NOMO-1 treated with DMSO at 0.1 percent for 48 hours (cell line): ENCODE results near the gene SBF2.

Experiments used
- DNase-seq: peaks from one replicate; lab custom pipeline; 2025; ENCODE audit not compliant: unreplicated experiment; lab: John Stamatoyannopoulos, UW

Gene SBF2

GRCh38 chr11:9859554-9860305 lies 434.3 kb downstream of the SBF2 start:
- DNase-seq, result no peak

GRCh38 chr11:9858822-9859221 lies 435.2 kb downstream of the SBF2 start:
- DNase-seq, result no peak

GRCh38 chr11:9858218-9858617 lies 435.8 kb downstream of the SBF2 start:
- no peak for DNase-seq

- DNase-seq, result no peak
Measured at GRCh38 chr11:9855579-9856287, 438.3 kb downstream of the SBF2 start.

- no peak for DNase-seq
Measured at GRCh38 chr11:9853929-9854552, 440.0 kb downstream of the SBF2 start.

- DNase-seq, result no peak
Measured at GRCh38 chr11:9852465-9852864, 441.6 kb downstream of the SBF2 start.

- DNase-seq, result no peak
Measured at GRCh38 chr11:9851366-9851765, 442.7 kb downstream of the SBF2 start.

GRCh38 chr11:9850224-9850895 lies 443.7 kb downstream of the SBF2 start:
- no peak for DNase-seq

GRCh38 chr11:9849389-9849788 lies 444.6 kb downstream of the SBF2 start:
- DNase-seq, result peak; percentile 59

GRCh38 chr11:9847636-9848035 lies 446.4 kb downstream of the SBF2 start:
- DNase-seq, result no peak

GRCh38 chr11:9842923-9843322 lies 451.1 kb downstream of the SBF2 start:
- no peak for DNase-seq

- DNase-seq, result no peak
Measured at GRCh38 chr11:9840460-9841004, 453.5 kb downstream of the SBF2 start.

- no peak for DNase-seq
Measured at GRCh38 chr11:9839550-9839949, 454.5 kb downstream of the SBF2 start.

GRCh38 chr11:9838961-9839360 lies 455.1 kb downstream of the SBF2 start:
- DNase-seq, result no peak

GRCh38 chr11:9838229-9838628 lies 455.8 kb downstream of the SBF2 start:
- DNase-seq, result no peak

- DNase-seq, result no peak
Measured at GRCh38 chr11:9834291-9834690, 459.7 kb downstream of the SBF2 start.

- no peak for DNase-seq
Measured at GRCh38 chr11:9831122-9831521, 462.9 kb downstream of the SBF2 start.

GRCh38 chr11:9827708-9828107 lies 466.3 kb downstream of the SBF2 start:
- DNase-seq, result no peak

- no peak for DNase-seq
Measured at GRCh38 chr11:9826390-9826789, 467.6 kb downstream of the SBF2 start.

GRCh38 chr11:9825895-9826294 lies 468.1 kb downstream of the SBF2 start:
- DNase-seq, result no peak

- no peak for DNase-seq
Measured at GRCh38 chr11:9825315-9825714, 468.7 kb downstream of the SBF2 start.
